Left forelimb (tissue), 1 donor: ENCODE data around the gene BOD1L1.
"Not testable (repeated sequence)": the region's sequence is repeated elsewhere in the genome, so short reads cannot be mapped to it uniquely, and the experiment has no call there.

Experiments
- DNase-seq: peaks from one replicate; pipeline ENCODE4 v3.0.0-alpha.2; 2018; ENCODE audit warnings: low spot score

Gene BOD1L1

GRCh38 chr4:13618212-13618806 lies 9.2 kb downstream of the BOD1L1 start:
- DNase-seq, result no peak

- no peak for DNase-seq
Measured at GRCh38 chr4:13617801-13618200, 9.7 kb downstream of the BOD1L1 start.

GRCh38 chr4:13616597-13616996 lies 10.9 kb downstream of the BOD1L1 start:
- DNase-seq, result no peak

- DNase-seq, result no peak
Measured at GRCh38 chr4:13615161-13615560, 12.4 kb downstream of the BOD1L1 start.

DNA sequence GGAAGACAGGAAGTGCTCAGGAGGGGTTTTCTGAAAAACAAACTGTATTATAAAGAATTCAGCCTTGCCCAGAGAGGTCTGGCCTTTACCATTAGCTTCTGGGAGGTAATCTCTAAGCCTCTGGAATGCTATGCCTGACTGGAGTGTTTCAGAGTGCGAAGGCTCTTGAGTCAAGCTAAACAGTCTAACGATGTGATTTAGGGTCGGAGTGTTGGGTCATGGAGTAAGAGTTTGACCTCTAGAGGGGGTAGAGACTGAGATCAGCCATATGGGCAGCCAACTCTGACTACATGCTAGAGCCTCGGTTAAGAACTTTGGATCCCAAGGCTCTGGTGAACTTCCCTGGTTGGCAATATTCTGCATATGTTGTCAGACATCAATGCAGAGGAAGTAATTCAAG lies 15.0 kb downstream of the BOD1L1 start:
- DNase-seq, result no peak

DNA sequence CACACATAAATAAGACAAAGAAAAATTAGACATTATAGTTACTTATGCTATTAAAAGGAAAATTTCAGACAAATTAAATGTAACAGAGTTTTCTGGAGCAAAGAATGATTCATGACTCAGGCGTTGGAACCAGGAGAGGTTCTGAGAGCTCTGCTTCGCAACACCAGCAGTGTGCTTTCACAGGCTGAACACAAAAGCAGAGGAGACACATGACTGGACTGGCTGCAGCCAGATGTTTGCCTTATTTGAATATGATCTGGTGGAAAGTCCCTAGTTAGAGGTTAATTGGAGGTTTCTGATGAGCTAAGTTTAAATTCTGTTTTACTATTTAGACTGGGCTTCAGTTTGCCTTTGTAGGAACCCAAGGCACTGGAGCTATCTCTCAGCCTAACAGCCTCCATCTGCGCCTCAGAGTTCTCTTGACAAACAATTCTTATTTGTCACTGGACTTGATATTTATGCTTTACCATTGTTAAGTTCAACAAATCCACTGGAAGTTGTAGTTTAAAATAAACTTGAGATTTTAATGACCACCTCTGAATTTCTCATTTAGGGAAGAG lies 16.2 kb downstream of the BOD1L1 start:
- DNase-seq, result no peak

GRCh38 chr4:13605330-13605729 lies 22.2 kb downstream of the BOD1L1 start:
- no peak for DNase-seq

GRCh38 chr4:13601848-13602247 lies 25.7 kb downstream of the BOD1L1 start:
- no peak for DNase-seq

GRCh38 chr4:13601048-13601447 lies 26.5 kb downstream of the BOD1L1 start:
- no peak for DNase-seq

DNA sequence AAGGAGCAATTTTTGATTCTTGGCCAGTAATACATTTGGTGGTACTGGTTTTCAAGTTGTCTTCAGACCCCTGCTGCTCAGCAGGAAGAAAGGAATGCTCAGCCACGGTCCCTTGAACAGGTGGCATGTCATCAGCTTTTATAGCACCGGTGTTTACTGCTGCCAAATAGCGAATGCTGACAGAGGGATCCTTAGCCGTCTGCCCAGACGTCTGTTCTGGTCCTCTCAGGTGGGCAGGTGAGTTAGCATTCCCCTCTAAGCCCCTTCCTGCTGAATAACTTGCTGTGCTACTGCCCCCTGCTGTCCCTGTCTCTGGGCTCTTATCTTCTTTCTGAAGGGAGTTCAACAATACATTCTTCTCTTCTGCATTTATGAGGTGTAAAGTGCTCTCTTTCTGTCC lies 28.4 kb downstream of the BOD1L1 start:
- DNase-seq, result no peak

GRCh38 chr4:13597604-13598003 lies 29.9 kb downstream of the BOD1L1 start:
- DNase-seq, result no peak

GRCh38 chr4:13597141-13597540 lies 30.4 kb downstream of the BOD1L1 start:
- no peak for DNase-seq

- DNase-seq, result no peak
Measured at GRCh38 chr4:13592220-13592619, 35.3 kb downstream of the BOD1L1 start.

- DNase-seq, result no peak
Measured at GRCh38 chr4:13590766-13591165, 36.8 kb downstream of the BOD1L1 start.

DNA sequence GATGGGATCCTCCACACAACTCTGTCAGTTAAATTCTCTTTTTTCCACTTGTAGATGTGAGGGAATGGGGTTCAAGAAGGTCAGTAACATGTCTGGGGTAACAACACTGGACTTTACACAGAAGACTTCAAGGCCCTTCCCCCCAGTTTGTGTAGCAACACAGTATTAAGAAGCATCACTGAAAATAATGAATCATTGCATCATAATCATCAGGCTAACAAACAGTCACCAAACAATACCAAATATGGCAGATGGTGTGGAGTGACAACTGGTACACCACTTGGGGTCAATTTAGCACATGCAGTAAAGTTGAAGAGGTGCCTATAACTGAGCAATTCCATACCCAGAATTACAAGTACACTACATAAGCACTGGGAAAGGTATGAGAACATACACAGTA lies 38.6 kb downstream of the BOD1L1 start:
- no peak for DNase-seq

DNA sequence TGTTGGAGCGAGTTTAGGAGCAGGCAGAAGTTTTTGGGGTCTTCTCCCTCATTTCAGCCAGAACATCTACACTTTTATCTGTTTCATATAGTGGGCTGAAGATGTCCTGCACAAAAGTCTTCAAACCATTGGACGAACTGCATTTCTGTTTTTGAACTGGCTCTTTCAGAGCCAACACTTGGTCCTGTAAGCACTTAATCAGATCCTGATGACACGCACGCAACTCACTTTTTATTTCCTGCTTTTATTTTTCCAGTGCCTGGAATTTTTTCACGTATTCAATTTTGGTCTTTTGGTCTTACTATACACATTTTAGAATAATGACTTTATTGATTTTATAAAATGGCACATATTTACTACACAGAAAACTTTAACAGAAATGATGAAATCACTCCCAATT lies 43.0 kb downstream of the BOD1L1 start:
- no peak for DNase-seq

- no peak for DNase-seq
Measured at GRCh38 chr4:13580036-13580435, 47.5 kb downstream of the BOD1L1 start.

- no peak for DNase-seq
Measured at GRCh38 chr4:13577660-13578059, 49.9 kb downstream of the BOD1L1 start.

DNA sequence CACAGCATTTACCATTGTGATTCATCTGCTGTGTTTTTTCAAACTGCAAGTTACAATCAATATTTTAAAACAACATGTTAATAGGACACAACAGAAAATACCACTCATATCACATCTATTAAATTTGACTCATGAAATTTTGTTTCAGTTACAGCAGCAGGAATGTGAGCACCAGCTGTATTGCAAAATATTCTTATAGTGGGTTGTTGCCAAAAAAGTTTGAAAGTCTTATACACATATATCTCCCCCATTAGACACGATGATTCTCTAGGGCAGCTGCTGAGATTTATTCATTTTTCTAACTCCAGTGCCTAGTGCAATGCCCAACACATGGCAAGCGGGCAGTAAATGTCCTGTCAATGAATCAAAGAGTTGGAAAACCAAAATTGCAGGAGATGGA lies 56.6 kb downstream of the BOD1L1 start:
- no peak for DNase-seq

DNA sequence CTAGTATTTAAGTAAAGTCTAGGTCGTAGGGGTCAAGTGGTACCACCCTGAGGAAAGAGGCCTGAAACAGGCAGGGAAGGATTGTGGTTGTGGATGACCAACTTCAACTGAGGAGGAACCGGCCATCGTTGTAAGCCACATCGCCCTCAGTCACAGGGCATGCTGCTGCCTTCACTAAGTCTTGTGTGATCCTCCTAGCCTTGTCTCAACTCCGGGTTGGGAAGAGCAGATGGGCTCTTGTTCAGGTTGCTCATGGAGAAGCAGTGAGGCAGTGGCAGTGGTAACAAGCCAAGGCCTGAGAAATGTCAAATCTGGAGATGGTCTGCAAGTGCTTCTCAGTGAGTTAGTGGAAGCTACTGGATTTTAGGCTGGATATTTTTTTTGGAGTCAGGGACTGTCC lies 60.4 kb downstream of the BOD1L1 start:
- no peak for DNase-seq

GRCh38 chr4:13562876-13563275 lies 64.6 kb downstream of the BOD1L1 start:
- DNase-seq, result no peak

DNA sequence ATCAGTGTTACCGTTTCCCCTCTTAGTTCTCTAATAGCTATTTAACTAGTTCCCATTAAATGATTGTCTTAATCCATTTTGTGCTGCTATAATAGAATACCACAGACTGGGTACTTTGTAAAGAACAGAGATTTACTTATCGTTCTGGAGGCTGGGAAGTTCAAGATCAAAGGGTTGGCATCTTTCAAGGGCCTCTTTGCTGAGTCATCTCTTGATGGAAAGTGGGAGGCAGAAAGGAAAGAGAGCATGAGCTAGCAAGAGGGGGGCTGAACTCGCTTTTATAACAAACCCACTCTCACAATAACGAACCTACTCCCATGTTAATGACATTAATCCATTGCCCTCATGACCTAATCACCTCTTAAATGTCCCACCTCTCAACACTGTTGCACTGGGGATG lies 65.9 kb downstream of the BOD1L1 start:
- no peak for DNase-seq

GRCh38 chr4:13560111-13560510 lies 67.4 kb downstream of the BOD1L1 start:
- DNase-seq, result not testable (repeated sequence)

DNA sequence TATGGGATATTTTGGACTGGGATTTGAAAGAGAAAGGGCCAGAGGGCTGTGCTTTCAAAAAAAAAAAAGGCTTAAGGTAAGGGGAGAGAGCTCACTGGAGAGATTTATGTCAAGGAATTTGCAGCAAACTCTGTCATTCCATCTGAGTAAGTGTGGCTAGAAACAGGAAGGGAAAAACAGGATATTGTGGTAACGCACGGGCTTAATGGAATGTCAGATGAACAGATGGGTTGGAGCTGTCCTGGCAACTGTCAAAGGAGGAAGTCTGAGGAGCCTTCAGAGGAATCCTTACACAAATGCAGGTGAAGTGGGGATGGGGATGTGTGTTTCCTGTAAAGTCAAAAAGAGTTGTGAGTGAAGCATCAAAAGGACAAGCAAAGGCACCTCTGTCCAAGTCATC lies 68.1 kb downstream of the BOD1L1 start:
- DNase-seq, result no peak
